NCI-H2196 (cell line): Measurements from ENCODE around the gene NTSR1.

Experiments
- DNase-seq: peaks from one replicate; lab custom pipeline; 2025; ENCODE audit not compliant: unreplicated experiment; lab: John Stamatoyannopoulos, UW

Gene NTSR1

DNA sequence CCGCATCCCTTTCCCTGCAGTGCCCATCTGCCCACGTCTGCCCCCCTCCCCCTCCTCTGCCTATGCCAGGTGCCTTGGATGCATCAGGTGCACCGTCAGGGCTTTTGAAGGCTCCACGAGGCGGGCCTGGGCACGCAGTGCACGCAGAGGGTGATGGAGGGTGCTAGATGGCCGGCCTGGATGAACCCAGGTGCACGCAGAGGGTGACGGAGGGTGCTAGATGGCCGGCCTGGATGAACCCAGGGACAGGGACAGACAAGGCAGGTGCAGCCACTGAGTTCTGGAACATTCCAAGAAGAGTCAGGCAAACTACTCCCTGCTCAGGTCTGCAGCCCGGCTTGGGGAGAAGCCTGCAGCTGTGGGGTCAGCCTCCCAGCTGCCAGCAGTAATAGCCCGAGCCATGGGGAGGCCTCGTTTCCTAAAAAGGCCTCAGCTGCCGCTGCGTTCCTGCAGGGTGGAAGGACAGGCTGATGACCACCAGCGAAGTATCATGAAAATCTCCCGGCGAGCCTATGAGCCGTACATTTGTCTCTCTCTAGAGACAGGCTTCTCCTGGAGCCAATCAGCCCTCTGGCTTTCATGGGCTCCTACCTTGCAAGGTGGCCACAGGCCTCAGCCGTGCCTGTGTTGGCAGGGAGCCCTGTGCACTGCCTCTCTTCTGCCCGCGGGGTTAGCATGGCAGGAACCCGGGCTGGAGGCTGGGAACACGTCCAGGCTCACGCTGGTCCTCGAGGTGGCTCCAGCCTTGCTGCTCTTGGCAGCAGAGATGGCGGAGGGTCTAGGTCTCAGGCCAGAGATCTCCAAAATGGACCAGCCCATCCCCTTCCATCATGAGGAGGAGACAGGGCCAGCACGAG is 29.6 kb downstream of the NTSR1 start:
- peak; percentile 61 for DNase-seq

DNA sequence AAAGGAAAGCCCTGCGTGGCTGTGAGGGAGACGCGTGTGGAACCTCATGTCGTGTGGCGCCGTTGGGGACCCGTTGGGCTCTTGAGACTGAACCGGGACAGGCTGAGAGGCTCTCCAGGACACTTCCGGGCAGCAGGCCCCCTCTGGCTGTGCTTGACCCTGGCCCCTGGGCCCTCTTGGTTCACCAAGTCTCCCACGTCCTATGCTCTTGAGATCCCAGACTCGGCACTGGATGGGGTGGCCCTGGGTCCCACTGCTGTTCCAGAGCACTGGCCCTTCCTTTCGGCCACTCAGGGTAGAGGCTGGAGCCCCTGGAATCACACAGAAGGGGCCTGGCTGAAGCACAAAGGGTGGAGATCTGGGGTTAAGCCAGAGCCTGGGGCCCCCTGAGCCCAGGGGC is 30.4 kb downstream of the NTSR1 start:
- DNase-seq: no peak

DNA sequence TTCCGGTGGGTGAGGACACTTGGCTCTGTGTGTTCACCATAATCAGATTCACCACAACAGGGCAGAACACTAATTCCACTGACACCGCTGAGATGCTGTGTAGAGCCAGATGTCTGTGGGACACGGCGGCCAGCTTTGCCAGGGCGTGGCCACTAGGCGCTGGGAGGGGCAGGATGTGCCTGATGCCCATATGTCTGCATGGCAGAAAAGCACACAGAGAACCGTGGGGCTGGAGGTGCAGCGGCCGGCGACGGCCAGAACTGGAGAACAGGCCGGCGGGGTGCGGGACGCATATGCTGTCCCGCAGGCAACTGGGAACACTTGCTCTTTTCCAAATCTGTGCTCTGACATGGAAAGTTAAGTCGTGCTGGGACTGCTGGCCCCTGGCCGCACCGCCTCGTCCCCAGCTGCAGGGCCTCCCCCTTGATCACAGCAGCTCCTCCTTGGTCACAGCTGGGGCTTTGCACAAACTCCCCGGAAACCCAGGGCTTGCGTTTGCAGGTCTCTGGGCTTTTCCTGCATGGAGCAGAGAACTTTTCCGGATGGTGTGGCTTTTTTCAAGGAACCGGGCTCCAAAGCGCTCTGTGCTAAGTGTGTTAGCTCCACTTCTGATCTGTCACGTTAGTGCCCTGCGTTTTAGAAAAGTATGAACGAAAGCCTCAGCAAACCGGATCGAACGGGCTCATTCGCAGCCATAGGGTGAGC is 31.1 kb downstream of the NTSR1 start:
- no peak for DNase-seq

DNA sequence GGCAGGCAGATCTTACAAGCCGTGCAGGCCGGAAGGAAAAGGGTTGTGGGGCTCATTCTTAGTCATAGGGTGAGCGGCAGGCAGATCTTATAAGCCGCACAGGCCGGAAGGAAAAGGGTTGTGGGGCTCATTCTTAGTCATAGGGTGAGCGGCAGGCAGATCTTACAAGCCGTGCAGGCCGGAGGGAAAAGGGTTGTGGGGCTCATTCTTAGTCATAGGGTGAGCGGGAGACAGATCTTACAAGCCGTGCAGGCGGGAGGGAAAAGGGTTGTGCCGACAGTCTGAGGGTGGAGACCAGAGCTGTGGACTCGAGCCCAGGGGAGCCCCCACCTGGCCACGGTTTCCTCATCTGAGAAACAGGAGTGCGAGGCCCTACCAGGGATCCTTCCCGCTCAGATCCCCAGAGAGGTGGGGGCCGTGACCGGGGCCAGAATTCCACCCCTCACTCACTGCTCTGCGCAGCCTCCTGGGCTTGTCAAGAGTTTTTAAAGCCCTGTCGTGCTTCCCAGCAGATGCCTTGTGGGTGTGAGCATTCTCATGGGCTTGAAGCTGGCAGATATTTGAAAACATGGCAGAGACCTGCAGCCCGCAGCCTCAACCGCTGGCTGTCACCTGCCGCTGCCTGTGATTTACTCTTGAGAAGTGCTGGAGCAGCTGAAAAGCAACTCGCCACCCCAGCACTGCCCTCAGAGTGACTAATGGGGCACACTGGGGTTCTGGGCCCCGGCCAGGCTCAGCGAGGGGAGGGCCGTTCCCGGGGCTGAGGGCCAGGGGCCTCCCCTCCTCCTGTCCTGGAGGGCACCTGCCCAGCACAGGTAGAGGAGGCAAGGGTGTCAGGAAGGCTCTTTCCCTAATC is 31.9 kb downstream of the NTSR1 start:
- no peak for DNase-seq

DNA sequence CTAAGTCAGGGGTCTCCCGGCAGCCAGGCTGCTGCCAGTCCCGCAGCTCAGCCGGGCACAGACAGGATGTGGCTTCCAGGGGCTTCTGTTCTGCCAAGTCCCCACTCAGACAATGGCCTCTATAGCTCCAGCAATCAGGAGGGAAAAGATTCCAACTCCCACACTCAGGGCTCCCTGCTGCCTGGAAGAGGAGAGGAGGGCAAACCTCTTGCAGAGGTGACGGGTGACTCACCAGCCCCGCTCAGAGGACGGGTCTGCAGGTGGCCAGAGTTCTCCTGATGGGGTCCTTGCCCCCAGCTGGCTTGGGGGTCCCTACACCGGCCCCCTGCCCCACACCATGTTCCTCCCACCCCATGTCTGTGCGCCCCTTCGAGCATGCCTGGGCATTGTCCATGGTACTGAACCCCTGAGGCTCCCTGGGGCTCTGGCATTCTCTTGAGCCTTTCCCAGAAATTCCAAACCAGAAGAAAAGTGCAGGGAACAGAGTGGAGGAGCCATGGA is 32.6 kb downstream of the NTSR1 start:
- no peak for DNase-seq

DNA sequence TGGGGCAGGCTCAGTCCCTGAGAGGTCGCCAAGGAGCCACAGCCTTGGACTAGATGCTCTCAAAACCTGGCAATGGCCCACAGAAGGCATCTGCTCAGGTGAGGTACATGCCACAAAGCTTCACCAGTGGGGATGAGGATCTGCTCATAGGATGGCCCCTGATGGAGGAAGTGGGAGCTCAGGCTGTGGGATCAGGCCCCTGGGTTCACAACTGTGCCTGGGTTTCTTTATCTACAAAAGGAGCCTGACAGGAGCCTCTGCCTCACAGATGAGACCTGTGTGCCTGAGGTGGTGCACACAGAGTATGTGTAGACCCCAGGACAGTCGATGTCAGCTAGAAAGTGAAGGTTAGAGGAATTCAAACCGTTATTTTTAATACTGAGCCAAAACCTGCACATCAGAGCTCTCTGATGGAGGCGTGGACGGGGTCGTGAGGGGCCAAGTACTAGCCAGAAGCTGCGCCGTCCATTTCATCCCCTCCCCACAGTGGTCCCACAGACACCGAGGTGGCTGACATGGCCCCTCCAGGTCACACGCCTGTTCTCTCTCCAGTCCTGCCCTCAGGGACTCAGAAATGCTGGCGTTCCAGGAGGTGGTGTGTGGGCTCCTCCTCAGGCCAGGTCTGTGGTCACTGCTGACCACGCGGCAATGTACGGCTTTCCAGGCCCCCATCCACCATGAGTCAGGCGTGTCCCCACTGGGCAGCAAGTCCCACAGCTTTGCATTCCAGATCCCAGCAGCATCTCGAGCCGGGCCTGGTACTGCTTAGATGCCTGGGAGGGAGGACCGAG is 33.3 kb downstream of the NTSR1 start:
- no peak for DNase-seq

DNA sequence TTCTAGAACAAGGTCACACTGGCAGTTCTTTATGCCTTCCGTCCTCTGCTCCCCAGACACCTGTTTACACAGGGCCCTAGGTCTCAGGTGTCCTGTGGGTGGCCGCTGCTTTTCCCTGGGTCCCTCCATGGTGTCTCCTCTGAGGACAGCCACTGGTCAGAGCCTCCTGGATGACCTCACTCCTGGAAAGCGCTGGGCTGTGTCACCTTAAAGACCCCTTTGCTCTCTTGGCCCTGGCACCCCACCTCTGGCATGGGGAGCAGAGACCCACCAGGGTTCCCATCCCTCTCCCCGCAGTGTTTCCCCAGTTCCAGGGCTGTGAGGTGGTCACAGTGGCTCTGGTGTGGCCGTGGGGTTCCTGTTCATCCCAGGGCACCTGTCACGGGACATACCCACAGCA is 33.9 kb downstream of the NTSR1 start:
- DNase-seq: no peak

DNA sequence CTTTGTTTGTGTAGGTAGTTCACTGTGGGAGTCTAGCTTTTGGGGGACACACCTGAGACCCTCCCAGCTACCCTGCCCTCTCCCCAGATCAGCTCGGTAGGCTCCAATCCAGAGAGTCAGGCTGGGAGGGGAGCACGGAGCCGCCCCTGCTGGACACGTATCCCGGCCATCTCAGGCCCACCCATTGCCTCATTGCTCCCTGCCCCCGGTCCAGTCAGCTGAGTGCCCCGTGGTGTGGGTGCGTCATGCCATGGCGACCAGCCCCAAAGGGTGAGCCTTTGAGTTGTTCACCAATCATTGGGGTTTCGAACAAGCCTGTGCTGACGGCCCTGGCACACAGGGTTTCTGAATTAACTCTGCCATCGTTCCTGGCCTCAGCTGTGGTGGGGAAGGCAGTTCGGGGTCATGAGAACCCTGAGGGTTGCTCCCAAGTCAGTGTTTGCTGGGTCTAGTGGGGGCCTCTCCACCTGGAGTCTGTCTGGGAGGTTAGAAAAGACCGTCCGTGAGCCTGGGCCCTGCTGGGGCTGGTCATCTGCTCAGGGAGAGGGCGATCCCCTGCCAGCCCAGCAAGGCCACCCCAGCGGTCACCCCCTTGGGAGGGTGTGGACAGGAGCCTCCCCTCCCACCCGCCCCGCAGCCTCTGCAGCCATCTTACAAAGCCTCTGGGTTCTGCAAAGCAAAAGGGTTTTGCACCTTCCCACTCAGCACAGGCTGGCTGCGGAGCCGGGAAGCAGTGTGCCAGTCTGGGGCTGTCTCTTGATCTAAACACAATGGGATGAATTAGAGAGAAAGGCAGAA is 34.5 kb downstream of the NTSR1 start:
- no peak for DNase-seq

DNA sequence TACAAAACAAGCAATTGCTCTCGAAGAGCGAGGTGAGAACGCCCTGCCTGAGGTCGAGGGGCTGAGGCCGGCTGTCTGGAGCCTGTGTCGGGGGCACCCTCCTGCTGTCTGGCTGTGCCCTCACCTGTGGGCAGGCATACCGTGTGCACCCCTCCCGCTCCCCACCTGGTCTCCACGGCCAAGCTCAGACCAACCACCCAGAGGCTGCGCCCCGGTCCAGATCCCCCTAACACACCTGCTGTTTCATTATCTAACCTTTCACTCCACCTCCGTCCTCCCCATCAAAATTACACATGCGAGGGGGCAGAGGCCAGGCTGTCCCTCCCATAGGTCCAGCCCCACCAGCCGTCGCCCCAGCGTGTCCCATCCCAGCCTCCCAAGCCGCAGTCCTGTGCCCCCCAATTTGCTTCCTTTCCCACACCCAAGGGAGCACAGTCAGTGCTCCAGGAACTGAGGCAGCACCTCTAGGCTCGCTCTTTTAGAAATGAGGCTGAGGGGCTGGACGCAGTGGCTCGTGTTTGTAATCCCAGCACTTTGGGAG is 35.2 kb downstream of the NTSR1 start:
- no peak for DNase-seq

DNA sequence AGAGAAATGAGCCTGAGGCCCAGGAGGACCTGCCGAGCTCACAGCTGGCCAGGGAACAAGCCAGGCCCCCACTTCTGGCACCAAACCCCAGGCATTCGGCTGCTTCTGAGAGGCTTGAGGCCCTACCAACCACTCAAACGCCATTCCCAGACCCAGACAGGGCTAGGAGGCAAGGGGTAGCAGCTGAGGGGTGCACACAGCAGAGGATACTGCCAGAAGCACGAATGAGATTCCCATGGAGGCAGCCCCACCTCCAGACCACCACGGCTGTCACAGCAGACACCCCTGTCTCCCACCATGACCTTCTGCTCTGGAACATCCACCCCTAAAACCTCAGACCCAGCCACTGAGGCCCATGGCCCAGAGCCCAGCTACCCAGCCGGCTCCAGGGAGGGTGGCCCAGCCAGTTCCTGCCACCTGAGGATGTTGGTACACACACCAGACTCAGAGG is 36.1 kb downstream of the NTSR1 start:
- DNase-seq: no peak

DNA sequence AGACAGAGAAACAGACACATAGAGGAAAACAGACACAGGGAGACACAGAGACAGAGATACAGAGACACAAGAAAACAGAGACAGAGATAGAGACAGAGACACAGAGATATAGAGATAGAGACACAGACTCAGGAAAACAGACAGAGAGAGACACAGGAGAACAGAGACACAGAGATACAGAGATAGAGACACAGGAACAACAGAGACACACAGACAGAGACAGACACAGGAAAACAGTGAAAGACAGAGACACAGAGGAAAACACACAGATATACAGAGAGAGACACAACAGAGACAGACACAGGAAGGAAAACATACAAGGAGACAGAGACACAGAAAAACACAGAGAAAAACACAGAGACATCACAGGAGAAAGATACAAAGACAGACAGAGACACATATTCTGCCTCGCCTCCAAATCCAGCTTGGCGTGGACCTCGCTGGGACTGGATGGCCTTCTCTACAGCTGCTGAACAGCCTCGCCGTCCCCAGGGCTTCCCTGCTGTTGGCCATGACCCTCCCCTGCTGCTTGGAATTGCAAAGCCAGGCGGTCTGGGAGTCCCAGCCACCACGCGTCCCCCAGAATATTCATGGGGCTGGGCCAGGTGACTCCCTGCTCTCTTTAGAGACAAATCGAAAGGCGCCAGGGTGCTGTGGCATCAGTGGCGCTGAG is 36.8 kb downstream of the NTSR1 start:
- DNase-seq: no peak

DNA sequence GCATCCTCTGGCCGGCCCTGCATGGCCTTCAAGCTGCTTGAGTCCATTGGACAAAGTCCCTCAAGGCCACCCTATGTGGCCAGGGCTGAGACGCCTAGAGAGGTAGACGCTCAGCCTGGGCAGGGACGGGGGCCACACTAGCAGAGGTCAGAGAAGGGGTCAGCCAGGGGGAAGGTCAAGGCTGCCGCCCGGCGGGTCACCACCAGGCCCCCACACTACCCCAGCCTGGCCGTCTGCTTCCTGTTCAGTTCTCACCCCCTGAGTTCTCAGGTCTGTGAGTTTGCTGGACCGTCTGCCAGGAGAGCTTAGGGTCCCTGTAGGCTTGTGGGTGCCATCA is 37.3 kb downstream of the NTSR1 start:
- DNase-seq: no peak

DNA sequence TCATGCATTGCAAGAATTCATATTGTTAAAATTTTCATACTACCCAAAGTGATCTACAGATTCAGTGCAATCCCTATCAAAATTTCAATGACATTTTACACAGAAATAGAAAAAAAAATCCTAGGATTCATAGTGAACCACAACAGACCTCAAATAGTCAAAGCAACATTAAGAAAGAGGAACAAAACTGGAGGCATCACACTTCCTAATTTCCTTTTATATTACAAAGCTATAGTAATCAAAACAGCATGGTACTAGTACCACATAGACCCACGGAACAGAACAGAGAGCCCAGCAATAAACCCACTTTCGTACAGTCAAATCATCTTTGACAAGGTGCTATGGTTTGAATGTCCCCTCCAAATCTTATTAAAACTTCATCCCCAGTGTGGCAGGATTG is 39.7 kb downstream of the NTSR1 start:
- DNase-seq: no peak

DNA sequence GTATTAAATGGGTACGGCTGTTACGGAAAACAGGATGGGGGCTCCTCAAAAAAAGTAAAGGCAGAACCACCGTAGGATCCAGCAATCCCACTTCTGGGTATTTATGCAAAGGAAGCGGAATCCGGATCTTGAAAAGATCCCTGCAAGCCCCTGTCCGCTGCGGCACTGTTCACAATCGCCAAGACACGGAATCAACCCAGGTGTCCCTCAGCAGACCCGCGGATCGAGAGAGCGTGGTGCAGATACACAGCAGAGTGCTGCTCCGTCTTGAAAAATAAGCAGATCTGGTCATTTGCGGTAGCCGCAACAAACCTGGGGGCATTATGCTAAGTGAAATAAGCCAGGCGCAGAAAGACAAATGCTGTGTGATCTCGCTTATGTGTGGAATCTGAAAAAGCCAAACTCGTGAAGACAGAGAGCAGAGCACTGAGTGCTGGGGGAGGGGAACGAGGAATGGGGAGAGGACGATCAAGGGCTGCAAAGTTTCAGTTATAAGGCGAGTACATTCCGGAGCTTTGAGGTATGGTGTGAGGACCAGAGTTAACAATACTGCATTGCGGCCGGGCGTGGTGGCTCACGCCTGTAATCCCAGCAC is 41.3 kb downstream of the NTSR1 start:
- DNase-seq: no peak

DNA sequence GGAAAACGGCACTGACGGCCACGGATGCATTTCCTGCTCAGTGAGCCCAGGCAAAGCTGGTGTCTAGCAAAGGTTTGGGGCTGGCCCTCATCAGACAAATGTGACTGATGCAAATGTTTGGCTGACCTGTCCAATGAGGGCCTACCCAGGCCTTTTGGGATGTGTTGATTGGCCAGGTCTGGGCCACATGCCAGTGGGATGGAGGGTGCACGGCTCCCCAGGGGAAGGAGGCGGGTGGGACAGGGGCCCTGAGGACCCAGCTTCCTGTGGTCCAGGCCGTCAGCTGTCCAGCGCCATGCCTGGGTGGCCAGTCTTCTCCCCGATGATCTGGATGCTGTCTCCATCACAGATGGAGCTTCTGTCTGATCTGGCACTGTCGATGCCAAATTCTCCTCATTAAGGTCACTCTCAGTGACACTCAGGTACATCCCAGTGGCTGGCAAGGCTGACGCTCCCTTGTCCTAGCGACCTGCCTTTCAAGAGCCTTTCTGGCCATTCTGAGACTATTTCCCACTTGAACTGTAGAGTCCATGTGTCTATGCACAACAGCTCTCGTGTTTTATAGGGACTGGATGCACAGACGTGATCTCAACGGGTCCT is 43.0 kb downstream of the NTSR1 start:
- DNase-seq: no peak

DNA sequence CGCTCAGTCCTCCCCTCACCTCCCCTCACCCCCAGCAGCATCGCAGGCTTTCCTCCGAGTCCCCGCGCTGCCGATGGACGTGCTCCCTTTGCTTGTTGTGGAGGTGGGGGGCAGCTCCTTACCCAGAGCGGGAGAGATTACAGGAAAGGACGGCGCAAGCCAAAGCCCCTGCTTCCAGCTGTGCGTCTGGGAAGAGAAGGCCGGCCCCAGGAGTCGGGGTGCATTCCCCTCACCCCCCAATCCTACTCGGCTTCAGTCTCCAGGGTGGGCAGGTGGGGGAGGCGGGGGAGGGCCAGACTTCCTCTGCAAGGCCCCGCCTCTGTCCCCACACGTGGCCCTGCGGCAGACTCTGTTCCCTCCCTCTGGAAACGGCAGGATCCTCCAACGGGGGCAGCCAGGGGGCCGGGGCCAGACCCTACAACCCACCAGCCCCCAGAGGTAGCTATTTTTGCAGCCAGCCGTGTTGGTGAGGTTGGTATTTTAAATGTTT is 43.6 kb downstream of the NTSR1 start:
- no peak for DNase-seq

DNA sequence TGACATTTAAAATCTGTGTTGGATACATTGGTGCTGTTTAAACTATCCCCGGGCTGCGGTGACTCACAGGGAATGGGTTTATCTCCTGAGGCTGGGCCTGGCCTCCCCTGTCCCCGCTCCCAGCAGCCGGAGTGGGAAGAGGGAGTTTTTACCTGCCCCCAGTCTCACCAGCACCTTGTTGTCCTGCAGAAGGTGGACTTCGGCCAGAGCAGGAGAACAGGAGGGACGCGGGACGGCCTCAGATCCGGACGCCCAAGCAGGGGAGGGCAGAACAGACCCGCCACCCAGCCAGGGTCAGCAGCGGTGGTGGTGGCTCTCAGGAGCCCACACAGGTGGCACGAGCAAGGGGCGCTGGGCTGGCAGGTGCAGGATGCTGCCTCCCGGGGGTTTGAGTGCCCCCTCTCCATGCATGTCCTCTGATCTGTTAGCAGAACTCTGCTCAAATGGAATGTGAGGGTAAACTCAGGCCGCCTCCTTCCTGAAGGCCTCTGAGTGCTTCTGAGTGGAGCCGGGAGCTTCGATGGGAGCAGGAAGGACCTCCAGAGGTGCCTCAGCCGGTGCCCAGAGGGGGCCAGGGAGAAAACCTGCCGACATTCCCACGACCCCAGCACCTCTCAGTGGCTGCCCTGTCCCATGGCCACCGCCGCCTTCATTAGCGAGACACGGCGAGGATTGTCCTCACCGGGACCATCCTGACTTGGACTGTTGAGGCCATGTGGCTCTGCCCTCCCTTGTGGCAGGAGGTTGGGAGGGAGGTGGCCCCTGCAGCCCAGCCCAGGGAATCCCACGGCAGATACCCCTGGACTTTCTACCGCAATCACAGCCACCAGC is 44.2 kb downstream of the NTSR1 start:
- DNase-seq: no peak
